Peyer's patch (tissue), 4 donors: ENCODE data around the gene CNOT6L.

Experiments
- POLR2A ChIP-seq, 2 donors: fragments of 450-650 bp; IDR thresholded peaks; one replicate each; pipeline ENCODE4 v1.5.1; 2017; ENCODE audit warnings: antibody characterized with exemption in 2 of 2, mild to moderate bottlenecking in 2 of 2, moderate library complexity in 2 of 2
- TF ChIP-seq, protein P1 (sequence below), 6 experiments: fragments of 450-650 bp in 4 of 6; fragments of 200-600 bp in 2 of 6; sonication (generic) in 1 of 6; IDR thresholded peaks; one replicate each; pipeline ENCODE4 v1.5.1; 2017 to 2019; ENCODE audit warnings: antibody characterized with exemption in 6 of 6, mild to moderate bottlenecking in 3 of 6, moderate library complexity in 1 of 6

DNA sequence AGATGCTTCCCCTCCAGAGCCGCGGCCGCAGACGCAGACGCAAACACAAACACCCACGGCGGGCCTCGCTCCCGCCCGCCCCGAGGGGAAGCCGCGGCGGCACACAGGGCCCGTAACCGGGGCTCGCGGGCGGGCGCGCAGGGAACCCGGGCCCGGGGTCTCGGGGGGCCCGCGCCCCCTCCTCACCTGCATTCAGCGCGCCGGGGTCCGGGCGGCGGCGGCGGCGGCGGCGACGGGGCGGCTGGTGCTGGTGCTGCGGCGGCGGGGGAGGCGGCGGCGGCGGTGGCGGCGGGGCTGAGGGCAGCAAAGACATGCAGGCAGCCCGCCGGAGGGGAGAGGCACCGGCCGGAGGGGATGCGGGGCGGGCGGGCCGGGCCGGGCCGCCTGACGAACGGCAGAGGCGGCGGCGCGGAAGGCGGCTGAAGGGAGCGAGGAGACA, 255 bp upstream of the CNOT6L start:
- TF ChIP-seq, protein P1, sequence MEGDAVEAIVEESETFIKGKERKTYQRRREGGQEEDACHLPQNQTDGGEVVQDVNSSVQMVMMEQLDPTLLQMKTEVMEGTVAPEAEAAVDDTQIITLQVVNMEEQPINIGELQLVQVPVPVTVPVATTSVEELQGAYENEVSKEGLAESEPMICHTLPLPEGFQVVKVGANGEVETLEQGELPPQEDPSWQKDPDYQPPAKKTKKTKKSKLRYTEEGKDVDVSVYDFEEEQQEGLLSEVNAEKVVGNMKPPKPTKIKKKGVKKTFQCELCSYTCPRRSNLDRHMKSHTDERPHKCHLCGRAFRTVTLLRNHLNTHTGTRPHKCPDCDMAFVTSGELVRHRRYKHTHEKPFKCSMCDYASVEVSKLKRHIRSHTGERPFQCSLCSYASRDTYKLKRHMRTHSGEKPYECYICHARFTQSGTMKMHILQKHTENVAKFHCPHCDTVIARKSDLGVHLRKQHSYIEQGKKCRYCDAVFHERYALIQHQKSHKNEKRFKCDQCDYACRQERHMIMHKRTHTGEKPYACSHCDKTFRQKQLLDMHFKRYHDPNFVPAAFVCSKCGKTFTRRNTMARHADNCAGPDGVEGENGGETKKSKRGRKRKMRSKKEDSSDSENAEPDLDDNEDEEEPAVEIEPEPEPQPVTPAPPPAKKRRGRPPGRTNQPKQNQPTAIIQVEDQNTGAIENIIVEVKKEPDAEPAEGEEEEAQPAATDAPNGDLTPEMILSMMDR (IDR thresholded peaks at IDR 0.05) = no peak
- TF ChIP-seq POLR2A (IDR thresholded peaks at IDR 0.05) = peak; percentile 4 to 23
